PC-3 (cell line): ENCODE data around the gene PNMA8A. TPM values are rescaled to one million over a fixed set of nuclear protein-coding genes. Genes with fewer than 3 reads are reported as not detected.
A peak's percentile ranks its signal among the peaks of the same experiment; 100 is the strongest.

ENCODE experiments used
- ATAC-seq: fragments of 200-7000 bp; cut with Tn5 transposase; 2 replicates; pipeline ENCODE4 v1.9.1; 2020; ENCODE audit warnings: mild to moderate bottlenecking, moderate library complexity
- Bru-seq: library from RNA; stranded (reverse); fragments of 400-500 nt; gene quantifications from one replicate; lab custom pipeline; 2021; lab: Mats Ljungman, UMichigan
- BruChase-seq, 2 experiments: library from RNA; stranded (reverse); fragments of 400-500 nt; gene quantifications; one replicate each; lab custom pipeline; 2021; lab: Mats Ljungman, UMichigan
- BruUV-seq: library from RNA; stranded (reverse); fragments of 400-500 nt; replicated peaks from 2 replicates; lab custom pipeline; 2021; lab: Mats Ljungman, UMichigan
- CTCF ChIA-PET: fragments of 300-600 bp; sonication (Branson Sonifier 250); formaldehyde crosslinking; loops from one replicate; lab custom pipeline; 2022; ENCODE audit warnings: antibody characterized with exemption; lab: Charles Lee
- POLR2A ChIA-PET: fragments of 300-600 bp; sonication (Branson Sonifier 250); formaldehyde crosslinking; loops from one replicate; lab custom pipeline; 2022; ENCODE audit warnings: antibody characterized with exemption; ENCODE audit not compliant: unreplicated experiment; lab: Charles Lee
- DNase-seq: peaks from one replicate; pipeline ENCODE4 v3.0.0-alpha.2; 2015
- H2AFZ ChIP-seq: fragments of 300-600 bp; sonication (generic); 2 replicates; pipeline ENCODE4 v1.6.0; 2016; ENCODE audit warnings: antibody characterized with exemption, low read length
- H3F3A ChIP-seq: fragments of 300-600 bp; sonication (generic); one replicate; pipeline ENCODE4 v1.6.0; 2017; ENCODE audit warnings: antibody characterized with exemption, low read length, control low read depth, mild to moderate bottlenecking; ENCODE audit not compliant: unreplicated experiment
- H3K27ac ChIP-seq: fragments of 300-600 bp; sonication (generic); 2 replicates; pipeline ENCODE4 v1.5.1; 2016; ENCODE audit warnings: mild to moderate bottlenecking, low read length
- H3K27me3 ChIP-seq: fragments of 300-600 bp; sonication (generic); 2 replicates; pipeline ENCODE4 v1.6.1; 2016; ENCODE audit warnings: low read length, mixed read lengths
- H3K36me3 ChIP-seq: fragments of 300-600 bp; sonication (generic); 2 replicates; pipeline ENCODE4 v1.6.1; 2016; ENCODE audit warnings: low read depth, mixed run types, low read length, mixed read lengths
- H3K4me1 ChIP-seq: fragments of 300-600 bp; sonication (generic); 2 replicates; pipeline ENCODE4 v1.5.1; 2016; ENCODE audit warnings: low read length; ENCODE audit not compliant: insufficient read depth
- H3K4me2 ChIP-seq: fragments of 300-600 bp; sonication (generic); 2 replicates; pipeline ENCODE4 v1.6.0; 2016; ENCODE audit warnings: low read length
- H3K4me3 ChIP-seq: fragments of 300-600 bp; sonication (generic); 2 replicates; pipeline ENCODE4 v1.5.1; 2016; ENCODE audit warnings: mild to moderate bottlenecking, low read length, mixed read lengths
- H3K79me2 ChIP-seq: fragments of 300-600 bp; sonication (generic); 2 replicates; pipeline ENCODE4 v1.6.1; 2017; ENCODE audit warnings: low read length, mixed read lengths
- H3K9ac ChIP-seq: fragments of 300-600 bp; sonication (generic); 2 replicates; pipeline ENCODE4 v1.6.0; 2016; ENCODE audit warnings: mild to moderate bottlenecking, low read length
- H3K9me2 ChIP-seq: fragments of 300-600 bp; sonication (generic); replicated peaks from 2 replicates; pipeline ENCODE4 v1.6.1; 2016; ENCODE audit warnings: mixed run types, low read length, mixed read lengths
- H3K9me3 ChIP-seq: fragments of 300-600 bp; sonication (generic); 2 replicates; pipeline ENCODE4 v1.6.1; 2016; ENCODE audit warnings: low read length, mixed read lengths
- H4K20me1 ChIP-seq: fragments of 300-600 bp; sonication (generic); 2 replicates; pipeline ENCODE4 v1.6.1; 2016; ENCODE audit warnings: low read length, mixed read lengths
- EZH2 ChIP-seq: fragments of 300-600 bp; sonication (generic); IDR thresholded peaks from one replicate; pipeline ENCODE4 v1.6.1; 2017; ENCODE audit warnings: antibody characterized with exemption, mild to moderate bottlenecking, low read length; ENCODE audit not compliant: unreplicated experiment
- EZH2phosphoT487 ChIP-seq: fragments of 300-600 bp; sonication (generic); IDR thresholded peaks from 2 replicates; pipeline ENCODE4 v1.6.1; 2018; ENCODE audit warnings: mild to moderate bottlenecking, antibody characterized with exemption, low read length, borderline replicate concordance
- intact Hi-C: fragments of 100-400 bp; cut with micrococcal nuclease; formaldehyde crosslinking; loops from 2 replicates; pipeline ENCODE4 v1.9.0; 2023
- long read RNA-seq: library from polyadenylated mRNA; unstranded; transcript quantifications from one replicate; pipeline ENCODE4 v2.0.0, GENCODE V29; 2021; ENCODE audit not compliant: unreplicated experiment
- total RNA-seq: library from RNA; depleted of rRNA; stranded (reverse); fragments of >200 nt; gene quantifications from 2 replicates; pipeline ENCODE4 v1.2.3, GENCODE V29; 2014; rRNA removed
- TF ChIP-seq, protein P1 (sequence below): fragments of 300-600 bp; sonication (generic); conservative IDR thresholded peaks from 2 replicates; pipeline ENCODE4 v1.5.1; 2017; ENCODE audit warnings: antibody characterized with exemption, low read depth, mild to moderate bottlenecking, low read length

Gene PNMA8A, protein sequence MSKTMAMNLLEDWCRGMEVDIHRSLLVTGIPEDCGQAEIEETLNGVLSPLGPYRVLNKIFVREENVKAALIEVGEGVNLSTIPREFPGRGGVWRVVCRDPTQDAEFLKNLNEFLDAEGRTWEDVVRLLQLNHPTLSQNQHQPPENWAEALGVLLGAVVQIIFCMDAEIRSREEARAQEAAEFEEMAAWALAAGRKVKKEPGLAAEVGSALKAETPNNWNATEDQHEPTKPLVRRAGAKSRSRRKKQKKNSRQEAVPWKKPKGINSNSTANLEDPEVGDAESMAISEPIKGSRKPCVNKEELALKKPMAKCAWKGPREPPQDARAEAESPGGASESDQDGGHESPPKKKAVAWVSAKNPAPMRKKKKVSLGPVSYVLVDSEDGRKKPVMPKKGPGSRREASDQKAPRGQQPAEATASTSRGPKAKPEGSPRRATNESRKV
- total RNA-seq: not detected in 2 replicates
- not detected for Bru-seq, nascent RNA
- percentile 13 among the genes with signal in this experiment for BruChase-seq, experiment 1, labeled RNA remaining after a 6-hour chase
- BruChase-seq, experiment 2, labeled RNA remaining after a 2-hour chase: not detected
- long read RNA-seq: 0 reads

DNA sequence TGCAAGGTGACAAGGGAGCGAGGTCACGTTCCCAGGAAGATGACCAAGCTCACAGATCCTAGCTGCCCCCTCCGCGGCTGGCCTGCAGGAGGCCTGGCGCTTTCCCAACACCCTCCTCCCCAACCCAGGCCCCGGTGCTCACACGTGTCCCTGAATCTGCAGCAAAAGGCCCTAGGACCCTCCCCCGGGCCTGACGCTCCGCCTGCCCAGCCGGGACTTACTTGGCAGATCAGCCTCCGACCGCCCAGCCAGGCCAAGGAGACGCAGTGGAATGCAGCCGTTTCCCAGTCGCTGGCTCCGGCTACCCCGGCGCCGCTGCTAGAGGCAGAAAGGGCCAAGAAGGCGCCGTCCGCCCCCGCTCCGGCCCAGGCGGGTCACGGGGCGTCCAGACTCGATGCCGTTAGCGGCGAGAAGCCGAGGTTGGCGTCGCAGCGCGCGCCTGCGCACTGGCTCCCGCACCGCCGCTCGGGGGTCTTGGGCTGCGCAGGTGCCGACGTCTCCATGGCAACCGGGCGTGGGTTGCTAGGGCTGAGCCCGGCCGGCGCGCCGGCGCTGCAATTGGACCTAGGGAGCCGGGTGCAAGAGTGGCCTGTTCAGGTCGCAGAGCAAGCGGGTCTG lies at the start of gene PNMA8A:
Gene PNMA8A, minus strand, starts transcription at position 448 of the 618 bp plus-strand sequence. CDS start 528 bp downstream, outside the sequence.
- no peaks in the 10 kb centered on the region for H3F3A ChIP-seq
- H3K9me2 ChIP-seq: no peaks in the 10 kb centered on the region
- H2AFZ ChIP-seq: no peak within 1 kb of the TSS
- no peaks in the 10 kb centered on the region for H3K27me3 ChIP-seq
- no peak within 1 kb of the TSS for H3K4me3 ChIP-seq
- H3K4me2 ChIP-seq: no peak within 1 kb of the TSS
- DNase-seq (no peak), ATAC-seq (no peak)
- BruUV-seq: no TSS peak
- H3K4me1 ChIP-seq: peaks cover 8% of the 10 kb centered on the region
- intact Hi-C loops: no loop called here
- H3K9me3 ChIP-seq: no peaks in the 10 kb centered on the region
- H3K36me3 ChIP-seq: no peaks in the 10 kb centered on the region
- TF ChIP-seq, protein P1, sequence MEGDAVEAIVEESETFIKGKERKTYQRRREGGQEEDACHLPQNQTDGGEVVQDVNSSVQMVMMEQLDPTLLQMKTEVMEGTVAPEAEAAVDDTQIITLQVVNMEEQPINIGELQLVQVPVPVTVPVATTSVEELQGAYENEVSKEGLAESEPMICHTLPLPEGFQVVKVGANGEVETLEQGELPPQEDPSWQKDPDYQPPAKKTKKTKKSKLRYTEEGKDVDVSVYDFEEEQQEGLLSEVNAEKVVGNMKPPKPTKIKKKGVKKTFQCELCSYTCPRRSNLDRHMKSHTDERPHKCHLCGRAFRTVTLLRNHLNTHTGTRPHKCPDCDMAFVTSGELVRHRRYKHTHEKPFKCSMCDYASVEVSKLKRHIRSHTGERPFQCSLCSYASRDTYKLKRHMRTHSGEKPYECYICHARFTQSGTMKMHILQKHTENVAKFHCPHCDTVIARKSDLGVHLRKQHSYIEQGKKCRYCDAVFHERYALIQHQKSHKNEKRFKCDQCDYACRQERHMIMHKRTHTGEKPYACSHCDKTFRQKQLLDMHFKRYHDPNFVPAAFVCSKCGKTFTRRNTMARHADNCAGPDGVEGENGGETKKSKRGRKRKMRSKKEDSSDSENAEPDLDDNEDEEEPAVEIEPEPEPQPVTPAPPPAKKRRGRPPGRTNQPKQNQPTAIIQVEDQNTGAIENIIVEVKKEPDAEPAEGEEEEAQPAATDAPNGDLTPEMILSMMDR: no peak
- TF ChIP-seq EZH2: no peak
- TF ChIP-seq EZH2phosphoT487: no peak
- no peaks in the 10 kb centered on the region for H3K79me2 ChIP-seq
- POLR2A ChIA-PET: no interaction called here
- no peak within 1 kb of the TSS for H3K27ac ChIP-seq
- H4K20me1 ChIP-seq: no peaks in the 10 kb centered on the region
- CTCF ChIA-PET: no interaction called here
- no peak within 1 kb of the TSS for H3K9ac ChIP-seq

DNA sequence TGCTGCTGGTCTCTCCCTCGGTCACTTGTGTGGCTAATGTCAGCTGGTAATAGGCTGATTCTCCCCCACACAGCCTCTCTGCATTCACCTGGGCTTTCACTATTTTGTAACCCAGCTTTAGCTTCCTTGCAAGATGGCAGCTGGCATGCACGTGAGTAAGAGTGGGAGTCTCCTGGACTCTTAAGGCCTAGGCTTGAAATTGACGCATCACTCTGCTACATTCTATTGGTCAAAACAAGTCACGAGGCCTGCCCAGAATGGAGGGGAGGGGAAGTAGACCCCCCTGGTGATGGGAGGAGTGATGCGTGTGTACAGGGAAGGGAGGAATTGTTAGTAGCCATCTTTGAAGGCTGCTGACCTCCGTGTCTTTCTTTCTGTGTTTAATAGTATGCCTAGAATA lies 49.3 kb upstream of the PNMA8A start:
- H3K79me2 ChIP-seq: no peaks in the 10 kb centered on the region
- ChIA-PET CTCF (no interaction called here), POLR2A (no interaction called here)
- no peaks in the 10 kb centered on the region for H3K9me2 ChIP-seq
- H3K9me3 ChIP-seq: no peaks in the 10 kb centered on the region
- DNase-seq (no peak), ATAC-seq (no peak)
- no peaks in the 10 kb centered on the region for H3K27me3 ChIP-seq
- intact Hi-C loops: no loop called here
- no peak overlapping the region for H3K27ac ChIP-seq
- no peak for TF ChIP-seq EZH2phosphoT487
- no peak for TF ChIP-seq EZH2
- TF ChIP-seq, protein P1: no peak
- no TSS peak for BruUV-seq
- no peak overlapping the region for H3K9ac ChIP-seq
- no peaks in the 10 kb centered on the region for H3F3A ChIP-seq
- H4K20me1 ChIP-seq: no peaks in the 10 kb centered on the region
- H3K4me2 ChIP-seq: no peak overlapping the region
- no peaks in the 10 kb centered on the region for H3K36me3 ChIP-seq
- no peak overlapping the region for H3K4me3 ChIP-seq
- H3K4me1 ChIP-seq: no peaks in the 10 kb centered on the region
- H2AFZ ChIP-seq: no peak overlapping the region

DNA sequence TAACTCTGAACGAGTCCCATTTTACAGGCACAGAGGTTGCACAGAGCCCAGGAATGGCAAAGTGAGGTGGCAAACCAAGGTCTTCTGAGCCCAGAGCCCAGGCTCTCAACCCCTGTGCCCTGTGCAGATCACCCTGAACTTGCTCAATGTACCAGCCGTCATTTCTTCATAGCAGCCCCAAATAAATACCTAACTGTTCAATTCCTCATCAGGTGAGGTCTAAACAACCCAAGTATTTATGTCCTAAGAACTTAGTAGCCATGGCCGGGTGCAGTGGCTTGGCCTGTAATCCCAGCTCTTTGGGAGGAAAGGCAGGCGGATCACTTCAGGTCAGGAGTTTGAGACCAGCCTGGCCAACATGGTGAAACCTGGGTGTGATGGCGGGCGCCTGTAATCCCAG lies 46.1 kb upstream of the PNMA8A start:
- no peaks in the 10 kb centered on the region for H3K79me2 ChIP-seq
- no TSS peak for BruUV-seq

More for the DNA sequence above, 46.1 kb upstream of the PNMA8A start:
- DNase-seq (no peak), ATAC-seq (no peak)
- CTCF ChIA-PET: no interaction called here
- Histone ChIP-seq H3K36me3 (no peaks in the 10 kb centered on the region), H3K9me2 (no peaks in the 10 kb centered on the region), H4K20me1 (no peaks in the 10 kb centered on the region), H3K9me3 (no peaks in the 10 kb centered on the region), H3K27me3 (no peaks in the 10 kb centered on the region), H3K4me3 (no peak overlapping the region), H3K4me1 (no peaks in the 10 kb centered on the region), H3K9ac (no peak overlapping the region), H3F3A (no peaks in the 10 kb centered on the region), H2AFZ (no peak overlapping the region), H3K27ac (no peak overlapping the region), H3K4me2 (no peak overlapping the region)
- POLR2A ChIA-PET: no interaction called here
- intact Hi-C loops: loop anchor here (10.0 kb wide), 1 partner anchor 113 kb away; no protein-coding TSS in a partner anchor
- TF ChIP-seq EZH2phosphoT487 (no peak), EZH2 (no peak)
- TF ChIP-seq, protein P1: no peak
